Transverse colon (tissue), 4 donors: ENCODE results near the gene IL17B. TPM values are rescaled to one million over a fixed set of nuclear protein-coding genes. Genes with fewer than 3 reads are reported as not detected.

Experiments
- DNase-seq: peaks from one replicate; pipeline ENCODE4 v3.0.0-alpha.2; 2019
- H3K27ac ChIP-seq, 4 donors: fragments of 200-600 bp; sonication (generic); 2 replicates each; pipeline ENCODE4 v1.5.1; 2016 to 2018; ENCODE audit warnings: inconsistent platforms in 4 of 4
- H3K27me3 ChIP-seq: fragments of 200-600 bp; sonication (generic); 2 replicates; pipeline ENCODE4 v1.5.1; 2017; ENCODE audit warnings: inconsistent platforms
- H3K36me3 ChIP-seq, 4 donors: fragments of 200-600 bp; sonication (generic); 2 replicates each; pipeline ENCODE4 v1.5.1; 2017 to 2019; ENCODE audit warnings: inconsistent platforms in 4 of 4
- H3K4me1 ChIP-seq, 4 donors: fragments of 200-600 bp; sonication (generic); 2 replicates each; pipeline ENCODE4 v1.5.1; 2017 to 2020; ENCODE audit warnings: inconsistent platforms in 4 of 4
- H3K4me3 ChIP-seq, 4 donors: fragments of 200-600 bp; sonication (generic); 1 replicate in 1 of 4; 2 replicates in 3 of 4; pipeline versions ENCODE4 v1.5.1 to v1.6.1; 2017 to 2019; ENCODE audit warnings: inconsistent platforms in 4 of 4
- H3K9me3 ChIP-seq, 2 donors: fragments of 200-600 bp; sonication (generic); 2 replicates each; pipeline ENCODE4 v1.5.1; 2017 to 2019; ENCODE audit warnings: inconsistent platforms in 2 of 2
- CTCF ChIP-seq, 5 experiments: fragments of 200-600 bp in 3 of 5; fragments of 450-650 bp in 2 of 5; sonication (generic) in 3 of 5; IDR thresholded peaks; 1 replicate in 2 of 5; 2 replicates in 3 of 5; pipeline ENCODE4 v1.5.1; 2016 to 2017; ENCODE audit warnings: antibody characterized with exemption in 5 of 5, inconsistent platforms in 3 of 5, mild to moderate bottlenecking in 2 of 5, moderate library complexity in 1 of 5
- EP300 ChIP-seq: sonication (generic); formaldehyde crosslinking; IDR thresholded peaks from one replicate; pipeline ENCODE4 v1.6.1; 2017; ENCODE audit warnings: antibody characterized with exemption, low read depth
- POLR2A ChIP-seq: fragments of 450-650 bp; IDR thresholded peaks from one replicate; pipeline ENCODE4 v1.6.1; 2016; ENCODE audit warnings: antibody characterized with exemption, mild to moderate bottlenecking, moderate library complexity
- POLR2AphosphoS5 ChIP-seq, 3 donors: sonication (generic); formaldehyde crosslinking; IDR thresholded peaks; one replicate each; pipeline ENCODE4 v1.6.1; 2016; ENCODE audit warnings: antibody characterized with exemption in 3 of 3
- WGBS, 2 donors: methylation state at CpG; one replicate each; pipeline ENCODE4 v1.1.5; 2018; ENCODE audit warnings: low coverage in 1 of 2; 5-methylcytosine and 5-hydroxymethylcytosine counted together
- in situ Hi-C, 4 donors: fragments of 200-750 bp; cut with MboI; loops; one replicate each; pipeline versions ENCODE4 v1.15.0 to v1.15.1; 2017; ENCODE audit warnings: low sequenced_read_pairs in 3 of 4, low pct_ligation_motif_present in 1 of 4, low pct_unique_long_range_greater_than_20kb in 1 of 4
- intact Hi-C: fragments of 100-400 bp; cut with DNase I; formaldehyde crosslinking; loops from one replicate; pipeline ENCODE4 v1.15.1; 2023; ENCODE audit warnings: low total_unique reads
- total RNA-seq, 4 donors: library from RNA; depleted of rRNA; stranded (reverse); fragments of >200 nt; gene quantifications; one replicate each; pipeline ENCODE4 v1.1.0, GENCODE V29; 2016

Gene IL17B
- total RNA-seq, 4 donors from 2014 or later, result not detected

- no peaks in the 10 kb centered on the region for H3K27me3 ChIP-seq
- peaks cover 8 to 18% (median 11%) of the 10 kb centered on the region in 4 donors for H3K4me1 ChIP-seq
- intact Hi-C loops, result no loop called here
- H3K9me3 ChIP-seq, result no peaks in the 10 kb centered on the region
- in situ Hi-C loops, result no loop called here
- TF ChIP-seq POLR2A (no peak), POLR2AphosphoS5 (IDR thresholded peaks at IDR 0.05) (no peak), EP300 (no peak)
- H3K27ac ChIP-seq, result no peak overlapping the region
- no peak for DNase-seq
- no peak overlapping the region for H3K4me3 ChIP-seq
- 90% methylated on average over 8 of the region's 8 CpGs; no CpG with 5 or more reads in 1 of the 2 donors for WGBS, 2 donors
- H3K36me3 ChIP-seq, result peaks cover 0 to 19% (median 4%) of the 10 kb centered on the region in 4 donors
These were observed 22.7 kb downstream of the IL17B start for GRCh38 chr5:149356391-149356790.

- no peak for DNase-seq
- Histone ChIP-seq H3K27me3 (no peaks in the 10 kb centered on the region), H3K9me3 (no peaks in the 10 kb centered on the region), H3K4me1 (peaks cover 8 to 18% (median 11%) of the 10 kb centered on the region in 4 donors), H3K4me3 (no peak overlapping the region), H3K36me3 (peaks cover 0 to 25% (median 7%) of the 10 kb centered on the region in 4 donors), H3K27ac (no peak overlapping the region)
- TF ChIP-seq CTCF (IDR thresholded peaks at IDR 0.05) (no peak), POLR2A (no peak), POLR2AphosphoS5 (IDR thresholded peaks at IDR 0.05) (no peak), EP300 (no peak)
- intact Hi-C loops, result no loop called here
- 89% methylated on average over 1 of the region's 1 CpG; no CpG with 5 or more reads in 1 of the 2 donors for WGBS, 2 donors
- in situ Hi-C loops, result no loop called here
These were observed 23.4 kb downstream of the IL17B start for GRCh38 chr5:149355688-149356087.

GRCh38 chr5:149353911-149354310, 25.2 kb downstream of the IL17B start:
- Histone ChIP-seq H3K4me3 (no peak overlapping the region), H3K4me1 (peaks cover 8 to 14% (median 11%) of the 10 kb centered on the region in 4 donors), H3K9me3 (no peaks in the 10 kb centered on the region), H3K27me3 (no peaks in the 10 kb centered on the region), H3K36me3 (peaks cover 0 to 42% (median 14%) of the 10 kb centered on the region in 4 donors), H3K27ac (no peak overlapping the region)
- in situ Hi-C loops (no loop called here), intact Hi-C loops (no loop called here)
- WGBS, 2 donors, result 58 to 64% methylated on average over 2 of the region's 2 CpGs
- DNase-seq, result no peak
- no peak for TF ChIP-seq EP300
- TF ChIP-seq POLR2A, result no peak
- TF ChIP-seq CTCF (IDR thresholded peaks at IDR 0.05), result no peak
- no peak for TF ChIP-seq POLR2AphosphoS5 (IDR thresholded peaks at IDR 0.05)

GRCh38 chr5:149352169-149352568, 26.9 kb downstream of the IL17B start:
- H3K27ac ChIP-seq, result no peak overlapping the region
- peaks cover 0 to 10% (median under 1%) of the 10 kb centered on the region in 4 donors for H3K4me1 ChIP-seq
- H3K4me3 ChIP-seq, result no peak overlapping the region
- 84 to 89% methylated on average over 4 of the region's 4 CpGs for whole genome bisulfite sequencing, 2 donors
- DNase-seq, result no peak
- H3K27me3 ChIP-seq, result no peaks in the 10 kb centered on the region
- in situ Hi-C loops (no loop called here), intact Hi-C loops (no loop called here)
- TF ChIP-seq POLR2A (no peak), EP300 (no peak), CTCF (IDR thresholded peaks at IDR 0.05) (no peak), POLR2AphosphoS5 (IDR thresholded peaks at IDR 0.05) (no peak)
- no peaks in the 10 kb centered on the region for H3K9me3 ChIP-seq
- H3K36me3 ChIP-seq, result peaks cover 0 to 43% (median 16%) of the 10 kb centered on the region in 4 donors

- WGBS, 2 donors, result 88 to 89% methylated on average over 4 of the region's 4 CpGs
- Histone ChIP-seq H3K9me3 (no peaks in the 10 kb centered on the region), H3K4me3 (no peak overlapping the region), H3K27ac (no peak overlapping the region), H3K36me3 (peaks cover 0 to 43% (median 16%) of the 10 kb centered on the region in 4 donors), H3K4me1 (peaks cover 4 to 25% (median 10%) of the 10 kb centered on the region in 4 donors), H3K27me3 (no peaks in the 10 kb centered on the region)
- in situ Hi-C loops, result loop anchor here in 1 of 4 donors (25.0 kb wide), 1 partner anchor 213 kb away; the partner anchor contains the start of gene CSNK1A1
- no peak for TF ChIP-seq EP300
- DNase-seq, result no peak
- intact Hi-C loops, result no loop called here
These were observed 29.7 kb downstream of the IL17B start for GRCh38 chr5:149349382-149349781.
